Stimulated activated CD4-positive, alpha-beta T cell treated with anti-CD3 and anti-CD28 coated beads, Interleukin-4, amount 100 ng/mL, for 48 hours (primary cell): Measurements from ENCODE around the gene ACTR1B.
"Not testable (repeated sequence)": the region's sequence is repeated elsewhere in the genome, so short reads cannot be mapped to it uniquely, and the experiment has no call there.

Source experiments
- DNase-seq, 2 donors: peaks; one replicate each; pipeline ENCODE4 v3.0.0-alpha.2; 2020; ENCODE audit warnings: low read depth in 2 of 2

Gene ACTR1B

GRCh38 chr2:97615746-97616145 lies 48.1 kb downstream of the ACTR1B start:
- not testable (repeated sequence) for DNase-seq

- DNase-seq = not testable (repeated sequence)
These were observed 51.9 kb downstream of the ACTR1B start for GRCh38 chr2:97611895-97612294.

- not testable (repeated sequence) for DNase-seq
These were observed 55.1 kb downstream of the ACTR1B start for GRCh38 chr2:97608745-97609144.
